Measurements from ENCODE around the gene BSN. TPM values are rescaled to one million over a fixed set of nuclear protein-coding genes. Genes with fewer than 3 reads are reported as not detected.

Gene BSN
- polyA plus RNA-seq (2013, experiment 1 of 2), result 0.70 TPM
- 0.35 TPM for polyA plus RNA-seq (2013, experiment 2 of 2)

DNA sequence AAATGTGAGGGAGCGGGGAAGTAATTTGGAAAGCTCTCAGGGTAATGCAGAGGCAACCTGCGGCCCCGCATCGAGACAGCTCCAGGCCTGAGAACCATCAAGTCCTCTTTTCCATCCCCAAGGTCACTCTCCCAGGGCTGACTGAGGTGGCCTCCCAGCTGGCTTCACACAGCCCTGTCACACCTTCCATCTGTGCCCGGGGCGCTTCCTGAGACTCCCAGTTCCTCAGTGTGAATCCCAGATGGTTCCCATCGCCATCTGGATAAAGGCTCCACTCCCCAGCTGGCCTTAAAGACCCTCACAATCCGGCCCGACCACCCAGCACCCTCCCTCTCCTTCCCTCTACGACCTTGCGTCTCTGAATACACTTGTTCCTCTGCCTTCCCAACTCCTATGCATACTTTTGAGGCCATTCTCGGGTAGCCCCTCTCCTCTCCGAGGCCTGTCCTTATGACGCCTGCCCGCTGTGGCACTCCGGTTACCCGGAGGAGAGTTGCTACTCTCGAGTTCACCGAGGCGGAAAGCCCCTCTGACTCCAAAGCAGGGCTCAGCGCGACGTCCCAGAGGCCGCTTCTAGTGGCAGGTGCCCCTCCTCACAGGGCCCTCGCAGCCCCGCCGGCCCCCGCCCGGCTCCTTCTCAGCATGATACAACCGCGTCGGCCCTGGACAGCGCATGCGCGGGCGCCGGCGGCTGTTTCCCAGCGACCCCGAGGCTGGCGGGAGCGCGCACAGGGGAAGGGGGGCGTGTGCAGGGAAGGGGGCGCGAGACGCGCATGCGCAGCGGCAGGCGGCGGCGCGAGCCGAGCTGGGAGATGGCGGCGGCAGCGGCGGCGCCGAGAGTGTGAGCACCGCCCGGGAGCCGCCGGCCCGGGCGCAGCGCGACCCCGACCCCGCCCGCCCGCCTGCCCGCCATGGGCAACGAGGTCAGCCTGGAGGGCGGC is at the start of gene BSN:
TSS of gene BSN (plus strand) at position 786 of the 941 bp plus-strand sequence. CDS start at position 912, 126 bp downstream.
- H3K4me1 ChIP-seq (ENCODE audit: control insufficient read depth, insufficient read depth, low read length, poor library complexity, severe bottlenecking), result no peaks in the 10 kb centered on the region
- peak within 1 kb of the TSS; percentile 59 for H3K4me3 ChIP-seq (ENCODE audit: extremely low read depth, insufficient read depth, low read length, poor library complexity, severe bottlenecking)
- H3K36me3 ChIP-seq (ENCODE audit: control insufficient read depth, insufficient read depth, low read length), result no peaks in the 10 kb centered on the region
- H3K27ac ChIP-seq (ENCODE audit: low read depth, low read length, severe bottlenecking), result peak within 1 kb of the TSS; percentile 11
- H3K9me3 ChIP-seq (ENCODE audit: control insufficient read depth, low read length), result no peaks in the 10 kb centered on the region
- WGBS, 2 experiments (ENCODE audit: insufficient coverage in 2 of 2), result 5 to 6% methylated on average over 49 to 55 of the region's 76 CpGs

GRCh38 chr3:49506906-49507305 is 47.4 kb upstream of the BSN start:
- Histone ChIP-seq H3K9me3 (ENCODE audit: control insufficient read depth, low read length) (no peaks in the 10 kb centered on the region), H3K4me3 (ENCODE audit: extremely low read depth, insufficient read depth, low read length, poor library complexity, severe bottlenecking) (no peak overlapping the region), H3K36me3 (ENCODE audit: control insufficient read depth, insufficient read depth, low read length) (peaks cover 32% of the 10 kb centered on the region), H3K27ac (ENCODE audit: low read depth, low read length, severe bottlenecking) (no peak overlapping the region), H3K4me1 (ENCODE audit: control insufficient read depth, insufficient read depth, low read length, poor library complexity, severe bottlenecking) (no peaks in the 10 kb centered on the region)
- 88 to 100% methylated on average over 1 to 2 of the region's 3 CpGs for WGBS, 2 experiments (ENCODE audit: insufficient coverage in 2 of 2)

GRCh38 chr3:49509028-49509561 is 45.2 kb upstream of the BSN start:
- peaks cover 40% of the 10 kb centered on the region for H3K36me3 ChIP-seq (ENCODE audit: control insufficient read depth, insufficient read depth, low read length)
- WGBS, 2 experiments (ENCODE audit: insufficient coverage in 2 of 2), result 0% methylated on average over 1 of the region's 2 CpGs; no CpG with 5 or more reads in 1 of the 2 experiments
- no peaks in the 10 kb centered on the region for H3K4me1 ChIP-seq (ENCODE audit: control insufficient read depth, insufficient read depth, low read length, poor library complexity, severe bottlenecking)
- H3K9me3 ChIP-seq (ENCODE audit: control insufficient read depth, low read length), result no peaks in the 10 kb centered on the region
- no peak overlapping the region for H3K27ac ChIP-seq (ENCODE audit: low read depth, low read length, severe bottlenecking)
- no peak overlapping the region for H3K4me3 ChIP-seq (ENCODE audit: extremely low read depth, insufficient read depth, low read length, poor library complexity, severe bottlenecking)

DNA sequence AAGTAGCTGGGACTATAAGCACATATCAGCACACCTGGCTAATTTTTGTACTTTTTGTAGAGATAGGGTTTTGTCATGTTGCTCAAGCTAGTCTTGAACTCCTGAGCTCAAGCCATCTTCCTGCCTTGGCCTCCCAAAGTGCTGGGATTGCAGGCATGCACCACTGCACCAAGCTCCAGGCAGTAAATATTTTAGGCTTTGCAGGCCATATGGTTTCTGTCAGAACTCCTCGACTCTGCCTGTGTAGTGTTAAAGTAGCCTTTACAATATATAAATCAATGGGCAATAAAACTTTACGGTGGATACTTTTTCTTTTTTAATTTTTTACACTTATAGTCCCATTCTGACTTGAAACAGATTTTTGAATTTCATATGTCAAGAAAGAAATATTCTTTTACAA is 42.6 kb upstream of the BSN start:
- no peaks in the 10 kb centered on the region for H3K9me3 ChIP-seq (ENCODE audit: control insufficient read depth, low read length)
- no peak overlapping the region for H3K27ac ChIP-seq (ENCODE audit: low read depth, low read length, severe bottlenecking)
- WGBS, 2 experiments (ENCODE audit: insufficient coverage in 2 of 2), result 100% methylated on average over 1 of the region's 2 CpGs; no CpG with 5 or more reads in 1 of the 2 experiments
- H3K36me3 ChIP-seq (ENCODE audit: control insufficient read depth, insufficient read depth, low read length), result peaks cover 62% of the 10 kb centered on the region
- no peaks in the 10 kb centered on the region for H3K4me1 ChIP-seq (ENCODE audit: control insufficient read depth, insufficient read depth, low read length, poor library complexity, severe bottlenecking)
- H3K4me3 ChIP-seq (ENCODE audit: extremely low read depth, insufficient read depth, low read length, poor library complexity, severe bottlenecking), result no peak overlapping the region

DNA sequence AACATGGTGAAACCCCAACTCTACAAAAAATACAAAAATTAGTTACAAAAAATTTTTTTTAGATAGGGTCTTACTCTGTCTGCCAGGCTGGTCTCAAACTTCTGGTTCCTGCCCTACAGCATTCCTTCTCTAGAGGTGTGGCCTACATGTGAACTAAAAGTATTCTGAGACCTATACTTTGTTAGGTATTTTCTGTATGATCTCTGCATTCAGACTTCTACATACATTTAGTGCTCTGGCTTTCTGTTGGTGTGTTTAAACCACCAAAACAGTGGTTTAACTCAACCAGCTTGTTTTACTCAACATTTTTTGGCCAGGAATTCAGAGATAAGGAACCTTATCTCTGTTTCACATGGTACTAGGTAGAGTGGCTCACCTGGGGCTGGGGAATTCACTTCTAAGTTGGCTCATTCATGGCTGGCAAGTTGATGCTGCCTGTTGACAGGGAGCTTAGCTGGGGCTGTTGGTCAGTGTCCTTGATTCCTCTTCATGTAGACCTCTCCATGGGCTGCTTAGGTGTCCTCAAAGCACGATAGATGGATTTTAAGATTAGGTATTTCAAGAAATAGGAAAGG is 41.4 kb upstream of the BSN start:
- Histone ChIP-seq H3K9me3 (ENCODE audit: control insufficient read depth, low read length) (no peaks in the 10 kb centered on the region), H3K27ac (ENCODE audit: low read depth, low read length, severe bottlenecking) (no peak overlapping the region), H3K4me3 (ENCODE audit: extremely low read depth, insufficient read depth, low read length, poor library complexity, severe bottlenecking) (no peak overlapping the region), H3K4me1 (ENCODE audit: control insufficient read depth, insufficient read depth, low read length, poor library complexity, severe bottlenecking) (no peaks in the 10 kb centered on the region), H3K36me3 (ENCODE audit: control insufficient read depth, insufficient read depth, low read length) (peaks cover 71% of the 10 kb centered on the region)
- WGBS, 2 experiments (ENCODE audit: insufficient coverage in 2 of 2), result no CpG with 5 or more reads among the region's 1 CpG

DNA sequence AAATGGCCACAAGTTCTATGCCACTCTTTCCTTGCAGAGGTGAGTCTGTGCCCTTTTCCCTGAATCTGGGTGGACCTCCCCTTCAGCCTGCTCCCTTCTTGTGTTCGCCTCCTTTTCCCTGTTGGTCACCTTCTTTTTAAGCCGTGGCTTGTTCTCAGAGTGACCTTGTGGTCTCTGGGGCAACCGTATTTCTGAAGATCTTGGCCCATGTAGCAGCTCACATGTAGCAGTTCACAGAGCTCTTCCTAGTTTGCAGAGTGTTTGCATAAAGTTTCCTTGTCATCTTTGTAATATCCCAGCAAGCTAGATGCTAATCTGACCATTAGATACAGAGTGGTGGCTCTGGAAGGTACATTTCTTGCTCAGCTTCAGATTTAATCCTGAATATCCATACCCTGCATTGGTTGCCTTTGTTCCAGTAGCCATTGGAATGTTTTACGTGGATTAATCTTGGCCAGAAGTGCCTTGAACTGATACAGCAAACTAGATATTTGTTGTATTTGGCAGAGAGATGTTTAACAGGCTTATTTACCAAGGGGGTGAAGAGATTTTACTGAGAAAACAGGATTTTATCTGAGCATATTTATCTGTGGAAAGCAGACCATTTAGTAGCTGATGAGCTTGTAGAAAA is 40.7 kb upstream of the BSN start:
- H3K36me3 ChIP-seq (ENCODE audit: control insufficient read depth, insufficient read depth, low read length), result peaks cover 79% of the 10 kb centered on the region
- peaks cover under 1% of the 10 kb centered on the region for H3K4me1 ChIP-seq (ENCODE audit: control insufficient read depth, insufficient read depth, low read length, poor library complexity, severe bottlenecking)
- WGBS, 2 experiments (ENCODE audit: insufficient coverage in 2 of 2), result 93 to 100% methylated on average over 3 to 4 of the region's 4 CpGs
- no peak overlapping the region for H3K4me3 ChIP-seq (ENCODE audit: extremely low read depth, insufficient read depth, low read length, poor library complexity, severe bottlenecking)
- no peak overlapping the region for H3K27ac ChIP-seq (ENCODE audit: low read depth, low read length, severe bottlenecking)
- no peaks in the 10 kb centered on the region for H3K9me3 ChIP-seq (ENCODE audit: control insufficient read depth, low read length)

DNA sequence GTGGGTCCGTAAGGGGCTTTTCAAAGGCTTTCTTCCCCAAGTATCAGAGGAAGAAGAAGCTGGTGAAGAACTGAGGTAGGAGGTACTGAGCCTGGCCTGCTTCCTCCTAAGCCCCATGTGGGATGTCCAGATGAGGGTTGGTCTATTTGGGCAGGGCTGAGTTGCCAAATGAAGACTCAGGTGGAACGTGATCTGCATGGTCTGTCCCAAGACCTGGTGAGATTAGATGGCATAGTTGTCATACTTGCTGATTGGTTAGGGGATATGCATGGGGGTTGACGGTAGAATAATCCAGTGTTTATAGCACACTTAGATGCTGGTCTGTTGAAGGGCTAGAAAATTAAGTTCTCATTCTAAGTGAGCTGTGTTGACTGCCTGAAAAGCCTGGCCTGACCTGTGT is 36.3 kb upstream of the BSN start:
- no peak overlapping the region for H3K4me3 ChIP-seq (ENCODE audit: extremely low read depth, insufficient read depth, low read length, poor library complexity, severe bottlenecking)
- no peaks in the 10 kb centered on the region for H3K9me3 ChIP-seq (ENCODE audit: control insufficient read depth, low read length)
- 88 to 93% methylated on average over 3 of the region's 3 CpGs for WGBS, 2 experiments (ENCODE audit: insufficient coverage in 2 of 2)
- no peak overlapping the region for H3K27ac ChIP-seq (ENCODE audit: low read depth, low read length, severe bottlenecking)
- H3K36me3 ChIP-seq (ENCODE audit: control insufficient read depth, insufficient read depth, low read length), result peaks cover 84% of the 10 kb centered on the region
- H3K4me1 ChIP-seq (ENCODE audit: control insufficient read depth, insufficient read depth, low read length, poor library complexity, severe bottlenecking), result peaks cover 14% of the 10 kb centered on the region

DNA sequence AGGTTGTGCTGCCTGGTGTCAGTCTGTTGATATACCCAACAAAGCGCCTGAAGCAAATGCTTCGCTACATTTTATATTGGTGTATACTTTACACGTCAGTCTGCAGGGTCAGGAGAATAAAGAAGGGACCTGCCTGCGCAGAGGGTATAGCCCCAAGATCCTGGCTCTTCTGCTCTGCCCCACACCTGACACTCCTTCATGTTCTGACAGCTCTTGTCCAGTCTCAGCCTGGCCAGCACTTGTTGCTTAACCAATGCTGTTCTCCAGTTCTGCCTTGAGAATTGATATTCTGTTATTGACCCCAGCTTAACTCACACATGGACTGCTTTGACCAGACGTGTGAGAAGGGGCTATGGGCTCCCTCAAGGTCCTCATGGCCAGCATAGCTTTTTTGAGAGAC is 35.8 kb upstream of the BSN start:
- WGBS, 2 experiments (ENCODE audit: insufficient coverage in 2 of 2), result 94 to 100% methylated on average over 2 to 5 of the region's 5 CpGs
- peaks cover 14% of the 10 kb centered on the region for H3K4me1 ChIP-seq (ENCODE audit: control insufficient read depth, insufficient read depth, low read length, poor library complexity, severe bottlenecking)
- peak overlapping the region; percentile 57 for H3K27ac ChIP-seq (ENCODE audit: low read depth, low read length, severe bottlenecking)
- no peaks in the 10 kb centered on the region for H3K9me3 ChIP-seq (ENCODE audit: control insufficient read depth, low read length)
- H3K4me3 ChIP-seq (ENCODE audit: extremely low read depth, insufficient read depth, low read length, poor library complexity, severe bottlenecking), result no peak overlapping the region
- H3K36me3 ChIP-seq (ENCODE audit: control insufficient read depth, insufficient read depth, low read length), result peaks cover 84% of the 10 kb centered on the region

- Histone ChIP-seq H3K27ac (ENCODE audit: low read depth, low read length, severe bottlenecking) (peak overlapping the region; percentile 57), H3K36me3 (ENCODE audit: control insufficient read depth, insufficient read depth, low read length) (peaks cover 83% of the 10 kb centered on the region), H3K4me1 (ENCODE audit: control insufficient read depth, insufficient read depth, low read length, poor library complexity, severe bottlenecking) (peaks cover 14% of the 10 kb centered on the region), H3K9me3 (ENCODE audit: control insufficient read depth, low read length) (no peaks in the 10 kb centered on the region), H3K4me3 (ENCODE audit: extremely low read depth, insufficient read depth, low read length, poor library complexity, severe bottlenecking) (no peak overlapping the region)
- 80 to 82% methylated on average over 4 to 5 of the region's 6 CpGs for WGBS, 2 experiments (ENCODE audit: insufficient coverage in 2 of 2)
Measured at GRCh38 chr3:49519296-49519695, 35.0 kb upstream of the BSN start.

DNA sequence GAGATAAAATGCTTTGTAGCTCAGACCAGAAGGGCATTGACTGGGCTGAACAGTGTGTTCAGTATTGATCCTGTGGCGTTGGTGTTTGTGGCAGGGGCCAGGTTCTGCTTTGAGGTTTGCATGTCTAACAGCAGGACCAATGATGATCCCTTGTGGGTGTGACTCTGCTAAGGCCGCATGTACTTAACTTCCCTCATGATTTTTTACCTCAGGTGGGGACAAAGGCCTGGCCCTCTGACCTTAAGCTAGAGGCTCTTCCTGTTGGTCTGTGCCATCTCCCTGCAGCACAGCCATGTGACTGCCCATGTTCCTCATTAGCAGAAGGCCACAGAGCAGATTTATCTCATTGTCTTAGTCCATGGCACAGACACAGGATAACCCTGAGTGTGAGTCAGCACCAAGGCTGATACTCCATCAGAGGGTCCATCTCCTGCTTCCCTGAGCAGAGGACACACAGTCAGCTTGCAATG is 34.3 kb upstream of the BSN start:
- H3K4me1 ChIP-seq (ENCODE audit: control insufficient read depth, insufficient read depth, low read length, poor library complexity, severe bottlenecking), result peaks cover 14% of the 10 kb centered on the region
- no peak overlapping the region for H3K4me3 ChIP-seq (ENCODE audit: extremely low read depth, insufficient read depth, low read length, poor library complexity, severe bottlenecking)
- H3K27ac ChIP-seq (ENCODE audit: low read depth, low read length, severe bottlenecking), result peak overlapping the region; percentile 57
- WGBS, 2 experiments (ENCODE audit: insufficient coverage in 2 of 2), result 95 to 100% methylated on average over 2 of the region's 2 CpGs
- H3K9me3 ChIP-seq (ENCODE audit: control insufficient read depth, low read length), result no peaks in the 10 kb centered on the region
- H3K36me3 ChIP-seq (ENCODE audit: control insufficient read depth, insufficient read depth, low read length), result peaks cover 85% of the 10 kb centered on the region

Measured in mesodermal cell (in vitro differentiated cells).